GM12878 (cell line): ENCODE measurements around the gene OPRL1. TPM values are rescaled to one million over a fixed set of nuclear protein-coding genes. Genes with fewer than 3 reads are reported as not detected.

ENCODE experiments used
- ATAC-seq: fragments of 200-7000 bp; cut with Tn5 transposase; 3 replicates; pipeline ENCODE4 v1.9.1; 2020; ENCODE audit warnings: mild to moderate bottlenecking, moderate library complexity
- BruUV-seq: library from RNA; stranded (reverse); fragments of 400-500 nt; replicated peaks from 2 replicates; lab custom pipeline; 2021; lab: Mats Ljungman, UMichigan
- CTCF ChIA-PET: fragments of 300-600 bp; sonication (Branson Sonifier 250); formaldehyde crosslinking; extraction: SDS; loops from one replicate; lab custom pipeline; 2021; ENCODE audit warnings: inconsistent platforms; lab: Yijun Ruan, JAX
- POLR2A ChIA-PET: fragments of 350-600 bp; formaldehyde crosslinking; extraction: SDS; loops from one replicate; lab custom pipeline; 2021; ENCODE audit warnings: inconsistent platforms; lab: Charles Lee
- RAD21 ChIA-PET: fragments of 300-600 bp; sonication (Branson Sonifier 250); formaldehyde crosslinking; loops from one replicate; lab custom pipeline; 2023; ENCODE audit warnings: antibody characterized with exemption; ENCODE audit not compliant: unreplicated experiment; lab: Charles Lee
- SMC1A ChIA-PET: fragments of 300-600 bp; sonication (Branson Sonifier 250); formaldehyde crosslinking; loops from one replicate; lab custom pipeline; 2023; ENCODE audit not compliant: unreplicated experiment, uncharacterized antibody; lab: Charles Lee
- DNase-seq: peaks from one replicate; pipeline ENCODE4 v3.0.0-alpha.2; 2011; ENCODE audit warnings: low read depth, low spot score
- FAIRE-seq: peaks from 3 replicates; lab custom pipeline; 2011; peaks lifted over from hg19 to GRCh38; lab: Jason Lieb, UNC
- H2AFZ ChIP-seq: 2 replicates; pipeline ENCODE4 v1.6.0; 2011; ENCODE audit warnings: low read depth, low read length, control low read depth; ENCODE audit not compliant: control insufficient read depth
- H3K27ac ChIP-seq: 2 replicates; pipeline ENCODE4 v1.5.1; 2011; ENCODE audit warnings: control low read depth; ENCODE audit not compliant: control insufficient read depth, insufficient read depth
- H3K27me3 ChIP-seq, 2 experiments: replicated peaks in 1 of 2; 2 replicates each; pipeline versions ENCODE4 v1.6.0 to v1.6.1; 2011; ENCODE audit warnings: low read length in 1 of 2; ENCODE audit not compliant: control insufficient read depth in 2 of 2, insufficient read depth in 2 of 2
- H3K36me3 ChIP-seq, 2 experiments: 2 replicates each; pipeline ENCODE4 v1.5.1; 2011; ENCODE audit warnings: low read length in 1 of 2; ENCODE audit not compliant: control insufficient read depth in 2 of 2, insufficient read depth in 2 of 2
- H3K4me1 ChIP-seq: 2 replicates; pipeline ENCODE4 v1.6.1; 2011; ENCODE audit warnings: mild to moderate bottlenecking, low read length, moderate library complexity, mixed read lengths; ENCODE audit not compliant: control insufficient read depth, insufficient read depth
- H3K4me2 ChIP-seq: 2 replicates; pipeline ENCODE4 v1.6.0; 2011; ENCODE audit warnings: control low read depth; ENCODE audit not compliant: control insufficient read depth, insufficient read depth
- H3K4me3 ChIP-seq: fragments of 200-600 bp; sonication (generic); 2 replicates; pipeline ENCODE4 v1.5.1; 2016
- H3K79me2 ChIP-seq: 2 replicates; pipeline ENCODE4 v1.6.0; 2011; ENCODE audit warnings: low read length; ENCODE audit not compliant: control insufficient read depth, insufficient read depth
- H3K9ac ChIP-seq: 2 replicates; pipeline ENCODE4 v1.8.0; 2011; ENCODE audit warnings: low read length, control low read depth, mixed read lengths; ENCODE audit not compliant: control insufficient read depth, insufficient read depth
- H3K9me3 ChIP-seq: replicated peaks from 3 replicates; pipeline ENCODE4 v1.5.1; 2011; ENCODE audit warnings: mild to moderate bottlenecking, low read length; ENCODE audit not compliant: control insufficient read depth, insufficient read depth
- H4K20me1 ChIP-seq: 2 replicates; pipeline ENCODE4 v1.6.0; 2011; ENCODE audit not compliant: control insufficient read depth, insufficient read depth
- GABPA ChIP-seq: IDR thresholded peaks from 2 replicates; pipeline ENCODE4 v1.6.1; 2014; ENCODE audit warnings: antibody characterized with exemption, low read depth, mild to moderate bottlenecking, inconsistent platforms
- IKZF1 ChIP-seq: fragments of 450-650 bp; conservative IDR thresholded peaks from 2 replicates; pipeline ENCODE4 v1.6.1; 2017; ENCODE audit warnings: antibody characterized with exemption, mild to moderate bottlenecking
- RAD51 ChIP-seq: fragments of 450-650 bp; IDR thresholded peaks from 2 replicates; pipeline ENCODE4 v1.6.1; 2016; ENCODE audit warnings: moderate library complexity, mild to moderate bottlenecking, inconsistent platforms
- WGBS: methylation state at CpG from one replicate; pipeline ENCODE4 v1.1.6; 2016; ENCODE audit warnings: low lambda C conversion rate; ENCODE audit not compliant: insufficient replicate concordance, insufficient coverage; ENCODE audit errors: missing lambda C conversion rate; 5-methylcytosine and 5-hydroxymethylcytosine counted together
- in situ Hi-C: fragments of 300-500 bp; cut with MboI; formaldehyde crosslinking; loops from 9 replicates; pipeline ENCODE4 v1.14.3; 2018; ENCODE audit warnings: mixed read lengths
- intact Hi-C: fragments of 100-400 bp; cut with micrococcal nuclease; formaldehyde crosslinking; loops from one replicate; pipeline ENCODE4 v1.14.2; 2022; ENCODE audit not compliant: unreplicated experiment
- polyA plus RNA-seq, 11 experiments: library from polyadenylated mRNA; depleted of rRNA in 4 of 11; unstranded in 6 of 11; stranded (reverse) in 5 of 11; fragments of >200 nt; fragmentation: Nextera tagmentation in 4 of 11; fragmentation: Illumina TruSeq in 1 of 11; extraction: Ambion mirVana in 4 of 11; extraction: Trizol in 1 of 11; gene quantifications; 1 replicate in 1 of 11; 2 replicates in 10 of 11; pipeline versions ENCODE4 v1.2.1 to v1.2.3, GENCODE V29; 2011 to 2016; ENCODE audit warnings: inconsistent platforms in 2 of 11, missing spikeins in 2 of 11, low read depth in 1 of 11
- total RNA-seq, 4 experiments: library from RNA; depleted of rRNA in 3 of 4; stranded (reverse); fragments of >200 nt in 3 of 4; fragmentation: Illumina TruSeq in 1 of 4; extraction: Trizol in 1 of 4; gene quantifications; 2 replicates each; pipeline versions ENCODE4 v1.2.1 to v1.2.3, GENCODE V29; 2013 to 2021

Gene OPRL1
- total and polyA plus RNA-seq, 10 of the 15 experiments (the other 5 are each of a cell fraction or from before 2014, with no cell fraction given) = 0.04 to 0.41 (median 0.24) TPM; not detected in 1

GRCh38 chr20:64091340-64091739 lies 11.5 kb downstream of the OPRL1 start:
- Histone ChIP-seq H3K9ac (no peak overlapping the region), H3K9me3 (peaks cover 7% of the 10 kb centered on the region; the same call in 1 of the 3 replicates), H3K79me2 (no peaks in the 10 kb centered on the region), H3K36me3 (no peaks in the 10 kb centered on the region), H3K4me2 (no peak overlapping the region), H3K4me1 (peaks cover 7% of the 10 kb centered on the region), H3K27me3 (no peaks in the 10 kb centered on the region), H2AFZ (no peak overlapping the region), H3K27ac (no peak overlapping the region), H3K4me3 (no peak overlapping the region), H4K20me1 (no peaks in the 10 kb centered on the region)
- POLR2A ChIA-PET = interaction anchor here (0.5 kb wide), 1 partner anchor 32 kb away, joined by 3 read pairs; no protein-coding TSS in a partner anchor
- no TSS peak for BruUV-seq
- TF ChIP-seq GABPA = no peak
- ATAC-seq (no peak; the same call in 2 of the 3 replicates), DNase-seq (no peak), FAIRE-seq (no peak)
- WGBS = 71% methylated on average over 17 of the region's 19 CpGs
- in situ Hi-C loops (no loop called here), intact Hi-C loops (no loop called here)
- SMC1A ChIA-PET = no interaction called here
- CTCF ChIA-PET = no interaction called here
- RAD21 ChIA-PET = no interaction called here

- Histone ChIP-seq H3K27ac (no peak overlapping the region), H3K9ac (no peak overlapping the region), H3K36me3 (no peaks in the 10 kb centered on the region), H3K79me2 (no peaks in the 10 kb centered on the region), H4K20me1 (no peaks in the 10 kb centered on the region), H3K4me3 (no peak overlapping the region), H3K9me3 (peaks cover 5% of the 10 kb centered on the region; the same call in 1 of the 3 replicates), H3K27me3 (no peaks in the 10 kb centered on the region), H3K4me1 (peaks cover 7% of the 10 kb centered on the region), H3K4me2 (no peak overlapping the region), H2AFZ (no peak overlapping the region)
- WGBS = 35% methylated on average over 11 of the region's 16 CpGs
- in situ Hi-C loops = no loop called here
- DNase-seq (no peak), FAIRE-seq (no peak), ATAC-seq (peak; percentile 41)
- intact Hi-C loops = no loop called here
- no TSS peak for BruUV-seq
- ChIA-PET CTCF (no interaction called here), POLR2A (interaction anchor here (0.5 kb wide), 1 partner anchor 32 kb away, joined by 3 read pairs; no protein-coding TSS in a partner anchor), RAD21 (no interaction called here), SMC1A (no interaction called here)
- TF ChIP-seq IKZF1 (no peak), RAD51 (no peak)
Observed at GRCh38 chr20:64091770-64092169, 11.9 kb downstream of the OPRL1 start.
